ENCODE measurements around the gene KRCC1.

KRCC1 gene

DNA sequence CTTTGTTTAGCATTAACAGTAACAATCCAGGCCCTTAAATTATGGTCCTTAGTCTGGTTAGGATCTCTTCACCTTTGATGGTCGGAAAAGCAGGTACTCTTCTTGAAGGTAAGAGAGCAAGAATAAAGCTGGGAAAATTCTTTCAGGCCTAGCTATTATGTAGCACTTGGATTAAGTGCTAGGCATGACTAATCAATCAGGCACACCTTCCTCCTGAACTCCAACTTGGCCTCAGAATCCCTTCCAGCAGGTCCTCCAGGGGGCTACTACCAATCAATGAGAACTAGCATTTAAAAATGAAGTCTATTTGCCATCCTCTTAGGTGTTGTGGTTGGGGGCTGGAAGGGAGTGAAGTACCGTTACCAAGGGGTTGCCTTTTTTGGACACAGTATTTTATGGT, 15.8 kb upstream of the KRCC1 start:
- TF ChIP-seq, protein P1, sequence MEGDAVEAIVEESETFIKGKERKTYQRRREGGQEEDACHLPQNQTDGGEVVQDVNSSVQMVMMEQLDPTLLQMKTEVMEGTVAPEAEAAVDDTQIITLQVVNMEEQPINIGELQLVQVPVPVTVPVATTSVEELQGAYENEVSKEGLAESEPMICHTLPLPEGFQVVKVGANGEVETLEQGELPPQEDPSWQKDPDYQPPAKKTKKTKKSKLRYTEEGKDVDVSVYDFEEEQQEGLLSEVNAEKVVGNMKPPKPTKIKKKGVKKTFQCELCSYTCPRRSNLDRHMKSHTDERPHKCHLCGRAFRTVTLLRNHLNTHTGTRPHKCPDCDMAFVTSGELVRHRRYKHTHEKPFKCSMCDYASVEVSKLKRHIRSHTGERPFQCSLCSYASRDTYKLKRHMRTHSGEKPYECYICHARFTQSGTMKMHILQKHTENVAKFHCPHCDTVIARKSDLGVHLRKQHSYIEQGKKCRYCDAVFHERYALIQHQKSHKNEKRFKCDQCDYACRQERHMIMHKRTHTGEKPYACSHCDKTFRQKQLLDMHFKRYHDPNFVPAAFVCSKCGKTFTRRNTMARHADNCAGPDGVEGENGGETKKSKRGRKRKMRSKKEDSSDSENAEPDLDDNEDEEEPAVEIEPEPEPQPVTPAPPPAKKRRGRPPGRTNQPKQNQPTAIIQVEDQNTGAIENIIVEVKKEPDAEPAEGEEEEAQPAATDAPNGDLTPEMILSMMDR (conservative IDR thresholded peaks at IDR 0.05; ENCODE audit: low read length): no peak
- Histone ChIP-seq H3F3A (ENCODE audit: low read depth) (no peaks in the 10 kb centered on the region), H3K4me2 (ENCODE audit: low read depth, low read length, poor library complexity, severe bottlenecking) (no peak overlapping the region), H3K9me2 (replicated peaks; ENCODE audit: low read depth, low read length) (no peaks in the 10 kb centered on the region), H3K36me3 (ENCODE audit: insufficient read depth, low read length) (no peaks in the 10 kb centered on the region), H3K9me3 (ENCODE audit: insufficient read depth, low read depth, low read length) (no peaks in the 10 kb centered on the region), H3K27me3 (ENCODE audit: insufficient read depth, low read length, poor library complexity, severe bottlenecking) (no peaks in the 10 kb centered on the region), H3K9ac (ENCODE audit: low read depth, low read length, poor library complexity, severe bottlenecking) (no peak overlapping the region), H3K4me3 (ENCODE audit: low read length, poor library complexity, severe bottlenecking) (no peak overlapping the region), H4K20me1 (ENCODE audit: insufficient read depth, low read length, poor library complexity, severe bottlenecking) (no peaks in the 10 kb centered on the region), H3K79me2 (ENCODE audit: insufficient read depth, low read length) (no peaks in the 10 kb centered on the region), H3K4me1 (ENCODE audit: insufficient read depth, low read length, poor library complexity, severe bottlenecking) (no peaks in the 10 kb centered on the region), H2AFZ (ENCODE audit: low read length) (no peak overlapping the region)

DNA sequence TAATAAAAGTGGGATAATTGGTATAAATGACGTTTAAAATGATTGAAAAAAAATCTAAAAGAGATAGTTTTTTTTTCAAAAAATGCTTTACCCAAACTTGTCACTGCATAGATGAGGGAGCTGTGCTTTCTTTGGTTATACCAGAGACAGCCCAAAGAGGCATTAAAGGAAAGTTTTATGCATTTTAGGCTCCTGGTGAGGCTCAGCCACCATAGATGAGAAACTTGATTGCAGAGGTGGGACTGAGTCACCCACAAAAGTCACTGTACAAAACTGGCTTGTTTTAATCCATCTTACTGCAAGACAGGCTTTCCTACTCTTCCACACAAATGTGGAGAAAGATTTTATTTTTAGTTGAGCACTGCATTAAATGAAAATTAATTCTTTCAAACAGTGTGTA, 14.5 kb upstream of the KRCC1 start:
- H3K9ac ChIP-seq (ENCODE audit: low read depth, low read length, poor library complexity, severe bottlenecking): no peak overlapping the region
- H3K36me3 ChIP-seq (ENCODE audit: insufficient read depth, low read length): no peaks in the 10 kb centered on the region
- H3K9me2 ChIP-seq (replicated peaks; ENCODE audit: low read depth, low read length): no peaks in the 10 kb centered on the region
- no peak overlapping the region for H2AFZ ChIP-seq (ENCODE audit: low read length)
- H4K20me1 ChIP-seq (ENCODE audit: insufficient read depth, low read length, poor library complexity, severe bottlenecking): no peaks in the 10 kb centered on the region
- no peaks in the 10 kb centered on the region for H3K27me3 ChIP-seq (ENCODE audit: insufficient read depth, low read length, poor library complexity, severe bottlenecking)
- no peaks in the 10 kb centered on the region for H3K4me1 ChIP-seq (ENCODE audit: insufficient read depth, low read length, poor library complexity, severe bottlenecking)
- no peak for TF ChIP-seq EZH2phosphoT487 (IDR thresholded peaks at IDR 0.05; ENCODE audit: borderline replicate concordance)
- TF ChIP-seq, protein P1 (conservative IDR thresholded peaks at IDR 0.05; ENCODE audit: low read length): no peak
- no peaks in the 10 kb centered on the region for H3K9me3 ChIP-seq (ENCODE audit: insufficient read depth, low read depth, low read length)
- H3K79me2 ChIP-seq (ENCODE audit: insufficient read depth, low read length): no peaks in the 10 kb centered on the region
- H3K4me2 ChIP-seq (ENCODE audit: low read depth, low read length, poor library complexity, severe bottlenecking): no peak overlapping the region
- no peak overlapping the region for H3K4me3 ChIP-seq (ENCODE audit: low read length, poor library complexity, severe bottlenecking)
- no peaks in the 10 kb centered on the region for H3F3A ChIP-seq (ENCODE audit: low read depth)

DNA sequence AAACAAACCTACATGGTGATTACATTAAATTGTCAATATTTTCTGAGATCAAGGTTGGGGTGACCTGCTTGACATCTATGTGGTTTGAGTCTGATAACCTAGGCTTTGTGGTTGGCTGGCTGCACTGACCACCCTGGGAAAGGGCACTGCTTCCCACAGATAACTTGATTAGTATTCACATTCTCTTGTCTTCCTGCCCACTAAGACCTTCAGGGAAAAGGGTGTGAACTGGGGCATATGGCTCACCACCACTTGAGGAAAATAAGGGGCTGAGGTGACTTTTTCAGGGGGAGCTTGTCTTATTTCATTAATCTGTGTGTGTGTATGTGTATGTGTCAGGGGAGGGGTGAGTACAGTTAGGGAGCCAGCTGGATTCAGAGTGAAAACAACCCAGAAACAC, 13.5 kb upstream of the KRCC1 start:
- no peak overlapping the region for H3K4me2 ChIP-seq (ENCODE audit: low read depth, low read length, poor library complexity, severe bottlenecking)
- H4K20me1 ChIP-seq (ENCODE audit: insufficient read depth, low read length, poor library complexity, severe bottlenecking): no peaks in the 10 kb centered on the region
- no peak overlapping the region for H3K9ac ChIP-seq (ENCODE audit: low read depth, low read length, poor library complexity, severe bottlenecking)
- H3K4me3 ChIP-seq (ENCODE audit: low read length, poor library complexity, severe bottlenecking): no peak overlapping the region
- no peaks in the 10 kb centered on the region for H3K9me2 ChIP-seq (replicated peaks; ENCODE audit: low read depth, low read length)
- TF ChIP-seq EZH2phosphoT487 (IDR thresholded peaks at IDR 0.05; ENCODE audit: borderline replicate concordance): no peak
- TF ChIP-seq, protein P1 (conservative IDR thresholded peaks at IDR 0.05; ENCODE audit: low read length): no peak
- no peaks in the 10 kb centered on the region for H3K9me3 ChIP-seq (ENCODE audit: insufficient read depth, low read depth, low read length)
- H3F3A ChIP-seq (ENCODE audit: low read depth): no peaks in the 10 kb centered on the region
- H3K27me3 ChIP-seq (ENCODE audit: insufficient read depth, low read length, poor library complexity, severe bottlenecking): no peaks in the 10 kb centered on the region
- H2AFZ ChIP-seq (ENCODE audit: low read length): no peak overlapping the region
- no peaks in the 10 kb centered on the region for H3K79me2 ChIP-seq (ENCODE audit: insufficient read depth, low read length)
- H3K36me3 ChIP-seq (ENCODE audit: insufficient read depth, low read length): no peaks in the 10 kb centered on the region
- H3K4me1 ChIP-seq (ENCODE audit: insufficient read depth, low read length, poor library complexity, severe bottlenecking): no peaks in the 10 kb centered on the region
